Fibroblast of the aortic adventitia (primary cell): ENCODE data around the gene KDM7A. TPM values are rescaled to one million over a fixed set of nuclear protein-coding genes. Genes with fewer than 3 reads are reported as not detected.

Source experiments
- DNase-seq: peaks from one replicate; pipeline ENCODE4 v3.0.0-alpha.2; 2010; ENCODE audit warnings: low read depth
- H3K4me3 ChIP-seq: 2 replicates; pipeline ENCODE4 v1.5.1; 2011; ENCODE audit warnings: low read depth, mild to moderate bottlenecking, control low read depth, low read length, moderate library complexity
- CTCF ChIP-seq: IDR thresholded peaks from 2 replicates; pipeline ENCODE4 v1.5.1; 2011; ENCODE audit warnings: mild to moderate bottlenecking, low read length, control low read depth, inconsistent platforms; ENCODE audit not compliant: insufficient read depth
- total RNA-seq: library from RNA; depleted of rRNA; stranded (reverse); fragments of >200 nt; gene quantifications from 2 replicates; pipeline ENCODE4 v1.2.3, GENCODE V29; 2012; ENCODE audit warnings: low replicate concordance

Gene KDM7A
- total RNA-seq, 1 donor = 6.6 TPM

GRCh38 chr7:140144821-140145220 lies 32.0 kb downstream of the KDM7A start:
- no peak for DNase-seq
- no peak for TF ChIP-seq CTCF
- no peak overlapping the region for H3K4me3 ChIP-seq

GRCh38 chr7:140143997-140144396 lies 32.8 kb downstream of the KDM7A start:
- H3K4me3 ChIP-seq = no peak overlapping the region
- DNase-seq = no peak
- TF ChIP-seq CTCF = no peak

GRCh38 chr7:140142031-140142430 lies 34.8 kb downstream of the KDM7A start:
- no peak for TF ChIP-seq CTCF
- no peak overlapping the region for H3K4me3 ChIP-seq
- no peak for DNase-seq

- no peak for TF ChIP-seq CTCF
- H3K4me3 ChIP-seq = no peak overlapping the region
- no peak for DNase-seq
Observed at GRCh38 chr7:140141256-140141655, 35.5 kb downstream of the KDM7A start.

- H3K4me3 ChIP-seq = no peak overlapping the region
- no peak for TF ChIP-seq CTCF
- no peak for DNase-seq
Observed at GRCh38 chr7:140137078-140137477, 39.7 kb downstream of the KDM7A start.

- no peak for TF ChIP-seq CTCF
- H3K4me3 ChIP-seq = no peak overlapping the region
- no peak for DNase-seq
Observed at GRCh38 chr7:140136073-140136472, 40.7 kb downstream of the KDM7A start.

GRCh38 chr7:140134039-140134438 lies 42.7 kb downstream of the KDM7A start:
- no peak for DNase-seq
- H3K4me3 ChIP-seq = no peak overlapping the region
- TF ChIP-seq CTCF = no peak
